Uterus (tissue), 2 donors: ENCODE results near the gene PLEK2.

Experiments
- POLR2A ChIP-seq, 2 donors: fragments of 450-650 bp; IDR thresholded peaks; one replicate each; pipeline ENCODE4 v1.6.1; 2016; ENCODE audit warnings: antibody characterized with exemption in 2 of 2, mild to moderate bottlenecking in 1 of 2, moderate library complexity in 1 of 2
- TF ChIP-seq, protein P1 (sequence below), 4 experiments: fragments of 200-600 bp in 2 of 4; fragments of 450-650 bp in 2 of 4; sonication (generic) in 2 of 4; IDR thresholded peaks; one replicate each; pipeline ENCODE4 v1.5.1; 2016 to 2019; ENCODE audit warnings: antibody characterized with exemption in 4 of 4, mild to moderate bottlenecking in 2 of 4, moderate library complexity in 1 of 4

DNA sequence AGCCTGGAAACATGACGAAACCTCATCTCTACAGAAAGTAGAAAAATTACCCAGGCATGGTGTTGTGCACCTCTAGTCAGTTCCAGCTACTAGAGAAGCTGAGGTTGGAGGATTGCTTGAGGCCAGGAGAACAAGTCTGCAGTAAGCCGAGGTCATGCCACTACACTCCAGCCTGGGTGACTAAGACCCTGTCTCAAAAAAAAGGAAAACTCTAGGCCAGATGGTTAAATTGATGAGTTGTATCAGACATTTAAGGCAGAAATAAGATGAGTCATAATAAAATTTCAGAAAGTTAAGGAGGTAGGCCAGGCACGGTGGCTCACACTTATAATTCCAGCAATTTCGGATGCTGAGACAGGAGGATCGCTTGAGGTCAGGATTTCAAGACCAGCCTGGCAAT, 41.1 kb downstream of the PLEK2 start:
- no peak for TF ChIP-seq POLR2A (IDR thresholded peaks at IDR 0.05)
- TF ChIP-seq, protein P1, sequence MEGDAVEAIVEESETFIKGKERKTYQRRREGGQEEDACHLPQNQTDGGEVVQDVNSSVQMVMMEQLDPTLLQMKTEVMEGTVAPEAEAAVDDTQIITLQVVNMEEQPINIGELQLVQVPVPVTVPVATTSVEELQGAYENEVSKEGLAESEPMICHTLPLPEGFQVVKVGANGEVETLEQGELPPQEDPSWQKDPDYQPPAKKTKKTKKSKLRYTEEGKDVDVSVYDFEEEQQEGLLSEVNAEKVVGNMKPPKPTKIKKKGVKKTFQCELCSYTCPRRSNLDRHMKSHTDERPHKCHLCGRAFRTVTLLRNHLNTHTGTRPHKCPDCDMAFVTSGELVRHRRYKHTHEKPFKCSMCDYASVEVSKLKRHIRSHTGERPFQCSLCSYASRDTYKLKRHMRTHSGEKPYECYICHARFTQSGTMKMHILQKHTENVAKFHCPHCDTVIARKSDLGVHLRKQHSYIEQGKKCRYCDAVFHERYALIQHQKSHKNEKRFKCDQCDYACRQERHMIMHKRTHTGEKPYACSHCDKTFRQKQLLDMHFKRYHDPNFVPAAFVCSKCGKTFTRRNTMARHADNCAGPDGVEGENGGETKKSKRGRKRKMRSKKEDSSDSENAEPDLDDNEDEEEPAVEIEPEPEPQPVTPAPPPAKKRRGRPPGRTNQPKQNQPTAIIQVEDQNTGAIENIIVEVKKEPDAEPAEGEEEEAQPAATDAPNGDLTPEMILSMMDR (IDR thresholded peaks at IDR 0.05) = no peak
